ENCODE measurements around the gene ABI3BP. TPM values are rescaled to one million over a fixed set of nuclear protein-coding genes. Genes with fewer than 3 reads are reported as not detected.

ABI3BP gene
- polyA plus RNA-seq, 1 experiment: 16.3 TPM

- Histone ChIP-seq H3K27me3 (ENCODE audit: control insufficient read depth, insufficient read depth, low read length) (no peaks in the 10 kb centered on the region), H3K36me3 (ENCODE audit: control insufficient read depth, insufficient read depth, low read length) (no peaks in the 10 kb centered on the region), H3K4me3 (ENCODE audit: low read depth, low read length) (no peak overlapping the region)
- ChIA-PET CTCF (interaction anchor here (1.4 kb wide), 1 partner anchor 14 kb away, joined by 3 read pairs; no protein-coding TSS in a partner anchor), POLR2A (interaction anchor here (0.6 kb wide), 1 partner anchor 125 kb away, joined by 14 read pairs; no protein-coding TSS in a partner anchor)
- no peak for TF ChIP-seq CTCF (IDR thresholded peaks at IDR 0.05; ENCODE audit: insufficient read depth, low read depth, low read length)
- DNase-seq (ENCODE audit: low read depth): no peak
Measured at GRCh38 chr3:100850701-100851100, 142.5 kb downstream of the ABI3BP start.

GRCh38 chr3:100850156-100850555, 143.1 kb downstream of the ABI3BP start:
- H3K4me3 ChIP-seq (ENCODE audit: low read depth, low read length): no peak overlapping the region
- DNase-seq (ENCODE audit: low read depth): no peak
- H3K36me3 ChIP-seq (ENCODE audit: control insufficient read depth, insufficient read depth, low read length): no peaks in the 10 kb centered on the region
- TF ChIP-seq CTCF (IDR thresholded peaks at IDR 0.05; ENCODE audit: insufficient read depth, low read depth, low read length): no peak
- H3K27me3 ChIP-seq (ENCODE audit: control insufficient read depth, insufficient read depth, low read length): no peaks in the 10 kb centered on the region
- ChIA-PET POLR2A (no interaction called here), CTCF (interaction anchor here (0.6 to 1.4 kb wide), 2 partner anchors 8 to 15 kb away, joined by 3 read pairs; no protein-coding TSS in a partner anchor)

GRCh38 chr3:100844063-100844936, 148.9 kb downstream of the ABI3BP start:
- POLR2A ChIA-PET: no interaction called here
- CTCF ChIA-PET: no interaction called here
- Histone ChIP-seq H3K36me3 (ENCODE audit: control insufficient read depth, insufficient read depth, low read length) (no peaks in the 10 kb centered on the region), H3K27me3 (ENCODE audit: control insufficient read depth, insufficient read depth, low read length) (no peaks in the 10 kb centered on the region), H3K4me3 (ENCODE audit: low read depth, low read length) (no peak overlapping the region)
- TF ChIP-seq CTCF (IDR thresholded peaks at IDR 0.05; ENCODE audit: insufficient read depth, low read depth, low read length): no peak
- DNase-seq (ENCODE audit: low read depth): no peak

- Histone ChIP-seq H3K27me3 (ENCODE audit: control insufficient read depth, insufficient read depth, low read length) (no peaks in the 10 kb centered on the region), H3K4me3 (ENCODE audit: low read depth, low read length) (no peak overlapping the region), H3K36me3 (ENCODE audit: control insufficient read depth, insufficient read depth, low read length) (no peaks in the 10 kb centered on the region)
- ChIA-PET CTCF (interaction anchor here (1.1 kb wide), 1 partner anchor 37 kb away, joined by 3 read pairs; no protein-coding TSS in a partner anchor), POLR2A (no interaction called here)
- no peak for DNase-seq (ENCODE audit: low read depth)
- no peak for TF ChIP-seq CTCF (IDR thresholded peaks at IDR 0.05; ENCODE audit: insufficient read depth, low read depth, low read length)
Measured at GRCh38 chr3:100838157-100838556, 155.1 kb downstream of the ABI3BP start.

- no peak for DNase-seq (ENCODE audit: low read depth)
- CTCF ChIA-PET: no interaction called here
- POLR2A ChIA-PET: no interaction called here
Measured at GRCh38 chr3:100836661-100837060, 156.6 kb downstream of the ABI3BP start.

More at GRCh38 chr3:100836661-100837060, 156.6 kb downstream of the ABI3BP start:
- Histone ChIP-seq H3K36me3 (ENCODE audit: control insufficient read depth, insufficient read depth, low read length) (no peaks in the 10 kb centered on the region), H3K4me3 (ENCODE audit: low read depth, low read length) (no peak overlapping the region), H3K27me3 (ENCODE audit: control insufficient read depth, insufficient read depth, low read length) (no peaks in the 10 kb centered on the region)
- no peak for TF ChIP-seq CTCF (IDR thresholded peaks at IDR 0.05; ENCODE audit: insufficient read depth, low read depth, low read length)

All from BJ (cell line).